WTC11 (cell line): Measurements from ENCODE around the gene OCSTAMP.

Source experiments
- NR2C2 ChIP-seq: sonication (generic); formaldehyde crosslinking; IDR thresholded peaks from 2 replicates; pipeline ENCODE4 v1.8.0; 2022; ENCODE audit warnings: mild to moderate bottlenecking, missing genetic modification reagents
- SP1 ChIP-seq: sonication (generic); formaldehyde crosslinking; conservative IDR thresholded peaks from 2 replicates; pipeline ENCODE4 v1.8.1; 2022; ENCODE audit warnings: missing genetic modification reagents
- TF ChIP-seq, protein P1 (sequence below): fragments of 200-600 bp; IDR thresholded peaks from 2 replicates; pipeline ENCODE4 v1.8.0; 2022; ENCODE audit warnings: antibody characterized with exemption

DNA sequence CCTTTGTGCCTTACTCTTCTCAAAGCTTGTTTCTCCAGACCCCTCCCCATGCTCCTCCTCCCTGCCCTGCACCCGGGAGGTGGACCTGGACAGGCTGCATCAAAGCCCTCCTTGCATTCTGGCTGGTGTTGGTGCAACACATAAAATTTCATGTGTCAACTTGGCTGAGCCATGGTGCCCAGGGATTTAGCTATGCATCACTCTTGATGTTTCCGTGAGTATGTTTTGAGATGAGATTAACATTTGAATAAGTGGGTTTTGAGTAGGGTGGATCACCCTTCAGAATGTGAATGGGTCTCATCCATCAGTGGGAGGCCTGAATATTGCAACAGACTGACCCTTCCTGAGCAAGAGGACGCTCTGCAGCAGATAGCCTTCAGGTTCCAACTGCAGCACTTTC is 4.4 kb upstream of the OCSTAMP start:
- TF ChIP-seq NR2C2 (CRISPR knock-in tag) (no peak), SP1 (CRISPR knock-in tag) (no peak)
- TF ChIP-seq, protein P1, sequence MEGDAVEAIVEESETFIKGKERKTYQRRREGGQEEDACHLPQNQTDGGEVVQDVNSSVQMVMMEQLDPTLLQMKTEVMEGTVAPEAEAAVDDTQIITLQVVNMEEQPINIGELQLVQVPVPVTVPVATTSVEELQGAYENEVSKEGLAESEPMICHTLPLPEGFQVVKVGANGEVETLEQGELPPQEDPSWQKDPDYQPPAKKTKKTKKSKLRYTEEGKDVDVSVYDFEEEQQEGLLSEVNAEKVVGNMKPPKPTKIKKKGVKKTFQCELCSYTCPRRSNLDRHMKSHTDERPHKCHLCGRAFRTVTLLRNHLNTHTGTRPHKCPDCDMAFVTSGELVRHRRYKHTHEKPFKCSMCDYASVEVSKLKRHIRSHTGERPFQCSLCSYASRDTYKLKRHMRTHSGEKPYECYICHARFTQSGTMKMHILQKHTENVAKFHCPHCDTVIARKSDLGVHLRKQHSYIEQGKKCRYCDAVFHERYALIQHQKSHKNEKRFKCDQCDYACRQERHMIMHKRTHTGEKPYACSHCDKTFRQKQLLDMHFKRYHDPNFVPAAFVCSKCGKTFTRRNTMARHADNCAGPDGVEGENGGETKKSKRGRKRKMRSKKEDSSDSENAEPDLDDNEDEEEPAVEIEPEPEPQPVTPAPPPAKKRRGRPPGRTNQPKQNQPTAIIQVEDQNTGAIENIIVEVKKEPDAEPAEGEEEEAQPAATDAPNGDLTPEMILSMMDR: no peak
